ENCODE measurements around the gene JHY. TPM values are rescaled to one million over a fixed set of nuclear protein-coding genes. Genes with fewer than 3 reads are reported as not detected.

Gene JHY
- total RNA-seq, 3 donors from 2014 or later, result 11.7 to 13.1 (median 11.8) TPM

GRCh38 chr11:122979103-122979814, 96.7 kb downstream of the JHY start:
- no peak overlapping the region for H3K27ac ChIP-seq
- no peaks in the 10 kb centered on the region for H3K9me3 ChIP-seq
- TF ChIP-seq CTCF (IDR thresholded peaks at IDR 0.05), result no peak
- TF ChIP-seq POLR2AphosphoS5 (IDR thresholded peaks at IDR 0.05), result no peak
- no peak for TF ChIP-seq POLR2A (IDR thresholded peaks at IDR 0.05)
- peaks cover 7 to 9% of the 10 kb centered on the region in 2 donors for H3K4me1 ChIP-seq
- DNase-seq (ENCODE audit: low spot score in 2 of 2), result no peak
- H3K36me3 ChIP-seq, result no peaks in the 10 kb centered on the region
- peaks cover 4 to 94% of the 10 kb centered on the region in 2 donors for H3K27me3 ChIP-seq
- no peak overlapping the region for H3K4me3 ChIP-seq
- intact Hi-C loops (cut with DNase I; ENCODE audit: low total_unique reads), result no loop called here

- Histone ChIP-seq H3K4me1 (peaks cover 7 to 9% of the 10 kb centered on the region in 2 donors), H3K27ac (no peak overlapping the region), H3K27me3 (peaks cover 6 to 96% of the 10 kb centered on the region in 2 donors), H3K9me3 (no peaks in the 10 kb centered on the region), H3K36me3 (no peaks in the 10 kb centered on the region), H3K4me3 (no peak overlapping the region)
- no peak for TF ChIP-seq POLR2AphosphoS5 (IDR thresholded peaks at IDR 0.05)
- no peak for TF ChIP-seq POLR2A (IDR thresholded peaks at IDR 0.05)
- no peak for TF ChIP-seq CTCF (IDR thresholded peaks at IDR 0.05)
- DNase-seq (ENCODE audit: low spot score in 2 of 2), result no peak
- intact Hi-C loops (cut with DNase I; ENCODE audit: low total_unique reads), result no loop called here
Observed at GRCh38 chr11:122979815-122980595, 97.4 kb downstream of the JHY start.

- peak within 1 kb of the TSS in 1 of 3 donors; percentile 25 for H3K4me3 ChIP-seq
- H3K4me1 ChIP-seq, result peaks cover 7 to 9% of the 10 kb centered on the region in 2 donors
- TF ChIP-seq POLR2A (IDR thresholded peaks at IDR 0.05) (no peak), POLR2AphosphoS5 (IDR thresholded peaks at IDR 0.05) (no peak), CTCF (IDR thresholded peaks at IDR 0.05) (no peak)
- H3K27ac ChIP-seq, result no peak within 1 kb of the TSS
- H3K9me3 ChIP-seq, result no peaks in the 10 kb centered on the region
- DNase-seq (ENCODE audit: low spot score in 2 of 2), result no peak
- peaks cover 6 to 95% of the 10 kb centered on the region in 2 donors for H3K27me3 ChIP-seq
- H3K36me3 ChIP-seq, result no peaks in the 10 kb centered on the region
- intact Hi-C loops (cut with DNase I; ENCODE audit: low total_unique reads), result no loop called here
Observed at GRCh38 chr11:122981388-122982264, 99.1 kb downstream of the JHY start, which contains the start of gene BSX. BSX (minus strand) TSS chr11:122981834; CDS start chr11:122981671, 163 bp downstream.

- Histone ChIP-seq H3K9me3 (no peaks in the 10 kb centered on the region), H3K27me3 (peaks cover 6 to 76% of the 10 kb centered on the region in 2 donors), H3K27ac (no peak overlapping the region), H3K4me1 (no peaks in the 10 kb centered on the region), H3K4me3 (peak overlapping the region; percentile 53 to 70 (median 55)), H3K36me3 (no peaks in the 10 kb centered on the region)
- DNase-seq (ENCODE audit: low spot score in 2 of 2), result no peak
- intact Hi-C loops (cut with DNase I; ENCODE audit: low total_unique reads), result no loop called here
- TF ChIP-seq POLR2AphosphoS5 (IDR thresholded peaks at IDR 0.05) (no peak), CTCF (IDR thresholded peaks at IDR 0.05) (no peak), POLR2A (IDR thresholded peaks at IDR 0.05) (no peak)
Observed at GRCh38 chr11:122983438-122984185, 101.1 kb downstream of the JHY start.

Measured in breast epithelium (tissue), 4 donors.